ENCODE results near the gene NT5E.

The NT5E gene

DNA sequence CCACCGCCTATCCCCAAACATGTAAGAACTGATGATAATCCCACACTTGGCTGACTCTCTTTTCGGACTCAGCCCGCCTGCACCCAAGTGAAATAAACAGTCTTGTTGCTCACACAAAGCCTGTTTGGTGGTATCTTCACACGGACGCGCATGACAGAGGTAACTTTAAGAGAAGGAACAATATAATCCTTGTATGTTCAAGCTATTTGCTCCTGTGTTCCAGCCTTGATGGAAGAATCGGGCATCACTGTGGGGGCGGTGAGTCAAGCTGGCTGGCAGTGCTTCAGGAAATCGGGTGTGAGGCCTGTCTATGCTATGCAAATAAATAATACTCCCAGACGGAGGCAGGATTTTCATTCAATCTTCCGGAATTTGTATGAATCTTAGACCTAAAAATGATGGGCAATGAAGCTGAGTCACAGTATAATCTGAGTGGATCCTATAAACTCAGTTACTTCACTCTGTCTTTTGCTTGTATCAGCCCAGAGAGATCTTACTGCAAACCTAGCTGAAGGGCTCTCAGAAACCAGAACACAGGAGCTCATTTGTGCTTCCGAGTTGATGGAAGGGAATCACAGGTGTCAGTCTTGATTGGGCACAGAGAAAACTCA lies 45.2 kb upstream of the NT5E start:
- TF ChIP-seq CTCF (IDR thresholded peaks at IDR 0.05; ENCODE audit: low read depth, low read length): no peak
- DNase-seq (ENCODE audit: low read depth, low spot score): peak; percentile 95
- in situ Hi-C loops (cut with HindIII; ENCODE audit: low sequenced_read_pairs): no loop called here
- H3K4me3 ChIP-seq (ENCODE audit: low read depth, low read length): no peak overlapping the region

GRCh38 chr6:85405175-85405852 lies 44.6 kb upstream of the NT5E start:
- in situ Hi-C loops (cut with HindIII; ENCODE audit: low sequenced_read_pairs): no loop called here
- TF ChIP-seq CTCF (IDR thresholded peaks at IDR 0.05; ENCODE audit: low read depth, low read length): no peak
- H3K4me3 ChIP-seq (ENCODE audit: low read depth, low read length): no peak overlapping the region
- peak; percentile 77 for DNase-seq (ENCODE audit: low read depth, low spot score)

DNA sequence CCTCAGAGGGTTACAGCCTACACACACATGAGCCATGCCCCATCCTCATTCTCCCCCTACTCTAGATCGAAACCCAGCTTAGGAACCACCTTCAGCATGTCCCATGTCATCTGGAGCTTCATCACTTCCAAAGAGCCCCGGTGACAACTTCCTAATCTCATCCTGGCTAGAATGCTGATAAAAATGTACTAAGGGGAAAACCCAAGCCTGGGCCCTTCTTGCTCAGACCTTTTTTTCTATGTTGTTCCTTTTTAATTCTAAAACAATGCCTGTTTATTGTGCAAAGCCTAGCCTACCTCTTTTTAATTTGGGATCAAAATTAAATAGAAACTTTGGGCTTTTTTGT lies 44.1 kb upstream of the NT5E start:
- in situ Hi-C loops (cut with HindIII; ENCODE audit: low sequenced_read_pairs): no loop called here
- no peak for TF ChIP-seq CTCF (IDR thresholded peaks at IDR 0.05; ENCODE audit: low read depth, low read length)
- no peak for DNase-seq (ENCODE audit: low read depth, low spot score)
- no peak overlapping the region for H3K4me3 ChIP-seq (ENCODE audit: low read depth, low read length)

DNA sequence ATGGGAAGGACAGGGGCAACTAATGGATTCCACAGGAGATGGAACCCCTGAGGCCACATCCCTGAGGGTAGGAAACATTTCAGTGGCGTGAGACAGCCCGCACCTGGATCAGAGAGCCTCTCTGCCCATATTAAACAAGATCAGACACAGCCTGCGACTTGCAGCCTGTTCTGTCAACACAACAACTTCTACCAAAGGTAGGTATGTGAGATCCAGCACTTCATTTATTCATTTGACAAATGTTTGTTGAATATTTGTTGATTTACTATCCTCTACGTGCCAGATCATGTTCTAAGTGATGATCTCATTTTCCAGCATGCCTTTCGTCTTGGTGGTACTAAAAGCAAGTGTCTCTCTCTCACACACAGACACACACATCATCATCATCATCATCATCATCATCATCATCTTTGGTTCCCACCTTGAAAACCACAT lies 43.2 kb upstream of the NT5E start:
- DNase-seq (ENCODE audit: low read depth, low spot score): no peak
- in situ Hi-C loops (cut with HindIII; ENCODE audit: low sequenced_read_pairs): no loop called here
- TF ChIP-seq CTCF (IDR thresholded peaks at IDR 0.05; ENCODE audit: low read depth, low read length): no peak

GRCh38 chr6:85408039-85408438 lies 41.8 kb upstream of the NT5E start:
- no peak overlapping the region for H3K4me3 ChIP-seq (ENCODE audit: low read depth, low read length)
- DNase-seq (ENCODE audit: low read depth, low spot score): no peak
- in situ Hi-C loops (cut with HindIII; ENCODE audit: low sequenced_read_pairs): no loop called here
- TF ChIP-seq CTCF (IDR thresholded peaks at IDR 0.05; ENCODE audit: low read depth, low read length): no peak

More for the DNA sequence above, 43.2 kb upstream of the NT5E start:
- H3K4me3 ChIP-seq (ENCODE audit: low read depth, low read length): no peak overlapping the region

DNA sequence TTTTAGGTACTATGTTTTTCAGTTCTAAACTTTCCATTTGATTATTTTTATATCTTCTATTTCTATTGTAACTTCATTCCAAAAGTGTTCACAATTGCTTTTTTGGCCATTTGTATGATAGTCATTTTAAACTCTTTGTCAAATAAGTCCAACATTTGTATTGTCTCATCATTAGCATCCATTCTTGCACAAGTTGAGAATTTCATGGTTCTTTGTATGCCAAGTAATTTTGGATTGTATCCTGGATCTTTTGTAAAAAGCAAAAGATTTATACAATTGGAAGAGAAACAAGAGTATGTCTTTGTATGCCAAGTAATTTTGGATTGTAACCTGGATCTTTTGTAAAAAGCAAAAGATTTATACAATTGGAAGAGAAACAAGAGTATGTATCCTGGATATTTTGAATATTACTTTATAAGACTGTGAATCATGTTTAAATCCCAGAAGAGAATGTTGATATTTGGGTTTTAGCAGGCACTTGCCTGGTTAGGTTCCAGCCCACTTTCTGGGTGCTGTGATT lies 36.9 kb upstream of the NT5E start:
- H3K4me3 ChIP-seq (ENCODE audit: low read depth, low read length): no peak overlapping the region
- TF ChIP-seq CTCF (IDR thresholded peaks at IDR 0.05; ENCODE audit: low read depth, low read length): no peak
- in situ Hi-C loops (cut with HindIII; ENCODE audit: low sequenced_read_pairs): no loop called here
- DNase-seq (ENCODE audit: low read depth, low spot score): no peak
